GM18867 (cell line): Measurements from ENCODE around the gene AP4E1.
"Not testable (repeated sequence)": the region's sequence is repeated elsewhere in the genome, so short reads cannot be mapped to it uniquely, and the experiment has no call there.

Source experiments
- ATAC-seq: cut with Tn5 transposase; IDR thresholded peaks from one replicate; pipeline ENCODE4 v1.9.1; 2021; ENCODE audit warnings: mild to moderate bottlenecking, moderate library complexity; ENCODE audit not compliant: unreplicated experiment

The AP4E1 gene

GRCh38 chr15:50908209-50909009, at the start of gene AP4E1:
AP4E1 (plus strand) TSS chr15:50908683; CDS start chr15:50908779, 96 bp downstream.
- ATAC-seq, result peak; percentile 52

- ATAC-seq, result no peak
Observed at GRCh38 chr15:50860824-50861223, 47.7 kb upstream of the AP4E1 start.

GRCh38 chr15:50862553-50862952, 45.9 kb upstream of the AP4E1 start:
- ATAC-seq, result no peak

- no peak for ATAC-seq
Observed at GRCh38 chr15:50864873-50865272, 43.6 kb upstream of the AP4E1 start.

GRCh38 chr15:50865515-50866353, 42.7 kb upstream of the AP4E1 start:
- no peak for ATAC-seq

- ATAC-seq, result no peak
Observed at GRCh38 chr15:50871832-50872231, 36.7 kb upstream of the AP4E1 start.

- no peak for ATAC-seq
Observed at GRCh38 chr15:50872832-50873426, 35.6 kb upstream of the AP4E1 start.

- peak; percentile 67 for ATAC-seq
Observed at GRCh38 chr15:50873935-50874361, 34.5 kb upstream of the AP4E1 start.

- ATAC-seq, result not testable (repeated sequence)
Observed at GRCh38 chr15:50875238-50875637, 33.2 kb upstream of the AP4E1 start.

GRCh38 chr15:50876260-50876988, 32.1 kb upstream of the AP4E1 start:
- ATAC-seq, result no peak

- no peak for ATAC-seq
Observed at GRCh38 chr15:50876989-50877360, 31.5 kb upstream of the AP4E1 start.

GRCh38 chr15:50879016-50879617, 29.4 kb upstream of the AP4E1 start:
- peak; percentile 73 for ATAC-seq

- ATAC-seq, result no peak
Observed at GRCh38 chr15:50880206-50880605, 28.3 kb upstream of the AP4E1 start.

GRCh38 chr15:50880651-50881114, 27.8 kb upstream of the AP4E1 start:
- peak; percentile 30 for ATAC-seq

- no peak for ATAC-seq
Observed at GRCh38 chr15:50881121-50882048, 27.1 kb upstream of the AP4E1 start.

- no peak for ATAC-seq
Observed at GRCh38 chr15:50883903-50884302, 24.6 kb upstream of the AP4E1 start.

GRCh38 chr15:50884540-50884939, 23.9 kb upstream of the AP4E1 start:
- no peak for ATAC-seq

- no peak for ATAC-seq
Observed at GRCh38 chr15:50886139-50886467, 22.4 kb upstream of the AP4E1 start.

GRCh38 chr15:50886611-50887345, 21.7 kb upstream of the AP4E1 start:
- ATAC-seq, result no peak
